Keratinocyte (primary cell): Measurements from ENCODE around the gene TXNDC5.

Experiments
- EZH2 ChIP-seq: IDR thresholded peaks from one replicate; pipeline ENCODE4 v1.6.1; 2012; ENCODE audit warnings: inconsistent platforms, mild to moderate bottlenecking, low read length, moderate library complexity
- TF ChIP-seq, protein P1 (sequence below), 3 experiments: IDR thresholded peaks in 1 of 3; conservative IDR thresholded peaks in 1 of 3; optimal IDR thresholded peaks in 1 of 3; 2 replicates in 2 of 3; 3 replicates in 1 of 3; pipeline versions ENCODE3 to v1.5.1; 2011; ENCODE audit warnings: low read length in 3 of 3, mild to moderate bottlenecking in 3 of 3, moderate library complexity in 2 of 3, control low read depth in 1 of 3, inconsistent platforms in 1 of 3; ENCODE audit not compliant: insufficient read depth in 2 of 3; ENCODE audit errors: extremely low read depth in 1 of 3

DNA sequence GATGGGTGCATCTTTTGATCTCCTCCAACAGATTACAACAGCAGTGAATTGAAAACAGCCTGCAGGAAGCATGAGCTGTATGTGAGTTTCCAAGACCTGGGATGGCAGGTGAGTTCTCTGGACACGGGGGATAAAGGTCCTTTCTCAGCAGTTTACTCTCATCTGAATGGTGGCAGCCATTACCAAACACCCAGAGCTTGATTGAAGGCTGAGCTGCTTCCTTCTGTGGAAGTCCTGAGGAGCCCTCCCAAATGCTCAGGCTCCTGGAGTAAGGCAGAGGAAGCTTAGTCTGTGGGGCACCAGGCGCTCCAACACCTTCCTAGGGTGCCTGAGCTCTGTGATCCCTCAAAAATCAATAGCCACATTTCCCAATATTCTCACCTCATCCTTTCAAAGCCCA is 31.5 kb downstream of the TXNDC5 start:
- TF ChIP-seq, protein P1, sequence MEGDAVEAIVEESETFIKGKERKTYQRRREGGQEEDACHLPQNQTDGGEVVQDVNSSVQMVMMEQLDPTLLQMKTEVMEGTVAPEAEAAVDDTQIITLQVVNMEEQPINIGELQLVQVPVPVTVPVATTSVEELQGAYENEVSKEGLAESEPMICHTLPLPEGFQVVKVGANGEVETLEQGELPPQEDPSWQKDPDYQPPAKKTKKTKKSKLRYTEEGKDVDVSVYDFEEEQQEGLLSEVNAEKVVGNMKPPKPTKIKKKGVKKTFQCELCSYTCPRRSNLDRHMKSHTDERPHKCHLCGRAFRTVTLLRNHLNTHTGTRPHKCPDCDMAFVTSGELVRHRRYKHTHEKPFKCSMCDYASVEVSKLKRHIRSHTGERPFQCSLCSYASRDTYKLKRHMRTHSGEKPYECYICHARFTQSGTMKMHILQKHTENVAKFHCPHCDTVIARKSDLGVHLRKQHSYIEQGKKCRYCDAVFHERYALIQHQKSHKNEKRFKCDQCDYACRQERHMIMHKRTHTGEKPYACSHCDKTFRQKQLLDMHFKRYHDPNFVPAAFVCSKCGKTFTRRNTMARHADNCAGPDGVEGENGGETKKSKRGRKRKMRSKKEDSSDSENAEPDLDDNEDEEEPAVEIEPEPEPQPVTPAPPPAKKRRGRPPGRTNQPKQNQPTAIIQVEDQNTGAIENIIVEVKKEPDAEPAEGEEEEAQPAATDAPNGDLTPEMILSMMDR (optimal IDR thresholded peaks at IDR 0.05 in 1 of 3, IDR thresholded peaks at IDR 0.05 in 1 of 3, conservative IDR thresholded peaks at IDR 0.05 in 1 of 3; ENCODE audit: extremely low read depth in 1 of 3, insufficient read depth in 2 of 3, low read length in 3 of 3): no peak
- TF ChIP-seq EZH2: no peak
